ENCODE measurements around the gene PTPRR.

DNA sequence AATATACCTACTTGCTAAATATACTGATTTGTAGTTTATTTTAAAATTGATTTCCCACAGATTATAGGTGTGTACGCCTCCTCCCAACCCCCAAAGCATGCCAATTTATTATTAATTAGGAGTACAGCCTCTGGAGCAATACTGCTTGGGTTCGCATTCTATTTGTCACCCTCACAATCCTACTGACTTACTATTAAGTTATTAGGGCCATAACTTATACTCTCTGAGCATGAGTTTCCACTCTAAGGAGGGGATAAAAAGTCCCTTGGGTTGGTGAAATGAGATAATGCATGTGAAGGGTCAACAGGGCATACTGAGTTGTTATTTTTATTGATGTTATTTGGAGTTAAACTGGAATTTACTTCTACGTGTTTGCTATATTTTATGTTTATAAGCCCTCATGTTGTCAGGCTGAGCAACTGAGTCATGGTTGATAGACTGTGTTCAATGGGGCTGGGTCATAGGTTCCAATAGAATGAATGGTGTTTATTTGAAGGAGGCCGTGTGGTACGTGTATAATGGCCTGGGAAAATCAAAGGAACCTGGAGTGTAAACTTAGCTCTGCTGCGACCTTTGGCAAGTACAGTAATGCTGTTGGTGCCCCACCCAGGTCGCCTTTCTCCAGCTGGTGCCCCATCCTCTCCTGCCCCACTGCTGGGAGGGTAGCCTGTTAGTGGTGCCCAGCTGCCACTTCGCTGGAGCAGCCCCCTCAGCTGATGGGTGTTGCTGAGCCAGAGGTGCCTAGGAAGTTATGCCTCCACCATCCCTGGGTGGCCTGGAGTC, 184.0 kb downstream of the PTPRR start:
- TF ChIP-seq, protein P1, sequence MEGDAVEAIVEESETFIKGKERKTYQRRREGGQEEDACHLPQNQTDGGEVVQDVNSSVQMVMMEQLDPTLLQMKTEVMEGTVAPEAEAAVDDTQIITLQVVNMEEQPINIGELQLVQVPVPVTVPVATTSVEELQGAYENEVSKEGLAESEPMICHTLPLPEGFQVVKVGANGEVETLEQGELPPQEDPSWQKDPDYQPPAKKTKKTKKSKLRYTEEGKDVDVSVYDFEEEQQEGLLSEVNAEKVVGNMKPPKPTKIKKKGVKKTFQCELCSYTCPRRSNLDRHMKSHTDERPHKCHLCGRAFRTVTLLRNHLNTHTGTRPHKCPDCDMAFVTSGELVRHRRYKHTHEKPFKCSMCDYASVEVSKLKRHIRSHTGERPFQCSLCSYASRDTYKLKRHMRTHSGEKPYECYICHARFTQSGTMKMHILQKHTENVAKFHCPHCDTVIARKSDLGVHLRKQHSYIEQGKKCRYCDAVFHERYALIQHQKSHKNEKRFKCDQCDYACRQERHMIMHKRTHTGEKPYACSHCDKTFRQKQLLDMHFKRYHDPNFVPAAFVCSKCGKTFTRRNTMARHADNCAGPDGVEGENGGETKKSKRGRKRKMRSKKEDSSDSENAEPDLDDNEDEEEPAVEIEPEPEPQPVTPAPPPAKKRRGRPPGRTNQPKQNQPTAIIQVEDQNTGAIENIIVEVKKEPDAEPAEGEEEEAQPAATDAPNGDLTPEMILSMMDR (IDR thresholded peaks at IDR 0.05): no peak
- TF ChIP-seq POLR2A (IDR thresholded peaks at IDR 0.05): no peak

All from body of pancreas (tissue), 4 donors.